Measurements from ENCODE around the gene MAPRE3.

The MAPRE3 gene

GRCh38 chr2:27050996-27051901 lies 80.8 kb downstream of the MAPRE3 start, which contains the start of gene AGBL5:
AGBL5 (plus strand) TSS chr2:27051668; CDS start chr2:27052959, 1,291 bp downstream.
- Histone ChIP-seq H3K36me3 (replicated peaks; ENCODE audit: low read depth, low read length) (peaks cover 16% of the 10 kb centered on the region), H3K4me1 (ENCODE audit: low read length) (peaks cover 14% of the 10 kb centered on the region), H3K27ac (ENCODE audit: low read length) (peak within 1 kb of the TSS; percentile 95), H3K27me3 (ENCODE audit: low read depth, low read length) (no peaks in the 10 kb centered on the region), H4K20me1 (ENCODE audit: insufficient read depth, low read length) (no peaks in the 10 kb centered on the region), H3K9ac (ENCODE audit: low read length) (peak within 1 kb of the TSS; percentile 96), H3K4me2 (ENCODE audit: low read length) (peak within 1 kb of the TSS; percentile 99), H3K79me2 (ENCODE audit: low read length) (no peaks in the 10 kb centered on the region), H2AFZ (ENCODE audit: low read depth, low read length) (peak within 1 kb of the TSS; percentile 77), H3K4me3 (ENCODE audit: low read length) (peak within 1 kb of the TSS; percentile 91), H3K9me3 (ENCODE audit: insufficient read depth, low read length) (no peaks in the 10 kb centered on the region)
- TF ChIP-seq, protein P1, sequence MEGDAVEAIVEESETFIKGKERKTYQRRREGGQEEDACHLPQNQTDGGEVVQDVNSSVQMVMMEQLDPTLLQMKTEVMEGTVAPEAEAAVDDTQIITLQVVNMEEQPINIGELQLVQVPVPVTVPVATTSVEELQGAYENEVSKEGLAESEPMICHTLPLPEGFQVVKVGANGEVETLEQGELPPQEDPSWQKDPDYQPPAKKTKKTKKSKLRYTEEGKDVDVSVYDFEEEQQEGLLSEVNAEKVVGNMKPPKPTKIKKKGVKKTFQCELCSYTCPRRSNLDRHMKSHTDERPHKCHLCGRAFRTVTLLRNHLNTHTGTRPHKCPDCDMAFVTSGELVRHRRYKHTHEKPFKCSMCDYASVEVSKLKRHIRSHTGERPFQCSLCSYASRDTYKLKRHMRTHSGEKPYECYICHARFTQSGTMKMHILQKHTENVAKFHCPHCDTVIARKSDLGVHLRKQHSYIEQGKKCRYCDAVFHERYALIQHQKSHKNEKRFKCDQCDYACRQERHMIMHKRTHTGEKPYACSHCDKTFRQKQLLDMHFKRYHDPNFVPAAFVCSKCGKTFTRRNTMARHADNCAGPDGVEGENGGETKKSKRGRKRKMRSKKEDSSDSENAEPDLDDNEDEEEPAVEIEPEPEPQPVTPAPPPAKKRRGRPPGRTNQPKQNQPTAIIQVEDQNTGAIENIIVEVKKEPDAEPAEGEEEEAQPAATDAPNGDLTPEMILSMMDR (IDR thresholded peaks at IDR 0.05; ENCODE audit: low read depth, low read length) = no peak
- TF ChIP-seq EZH2phosphoT487 (IDR thresholded peaks at IDR 0.05; ENCODE audit: low read depth) = no peak

DNA sequence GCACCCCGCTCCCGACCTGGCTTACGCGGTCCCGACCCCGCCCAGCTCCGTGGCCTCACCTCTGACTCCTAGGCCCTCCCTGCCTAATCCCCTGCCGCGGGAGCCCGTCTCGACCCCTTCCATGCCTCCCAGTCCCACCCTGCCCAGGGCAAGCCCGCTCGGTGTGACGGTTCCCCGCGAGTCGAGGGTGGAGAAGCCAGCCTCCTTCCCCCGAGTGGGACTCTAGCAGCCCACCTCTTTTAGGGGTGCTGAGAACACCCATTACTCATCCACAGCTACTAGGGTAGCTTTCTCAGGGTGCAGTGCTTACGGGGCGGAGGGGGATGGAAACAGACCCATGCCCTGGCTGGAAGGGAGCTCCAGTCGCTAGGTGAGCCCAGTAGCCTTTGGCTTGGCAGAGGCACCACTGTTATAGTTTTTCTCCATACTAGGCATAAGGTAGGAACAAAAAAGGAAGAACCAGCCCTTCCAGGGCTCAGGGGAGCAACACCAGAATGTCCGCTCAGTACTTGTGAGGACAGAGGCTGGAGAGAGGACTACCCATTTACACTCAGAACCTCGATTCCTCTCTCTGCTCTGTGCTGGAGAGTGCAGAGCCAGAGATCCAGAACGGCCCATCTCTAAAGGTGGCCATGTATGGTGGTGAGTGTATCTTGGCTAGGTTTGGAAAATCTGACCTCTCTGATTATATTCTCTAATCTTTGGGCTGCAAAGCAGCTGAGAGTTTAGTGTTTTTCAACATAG lies 81.6 kb downstream of the MAPRE3 start:
- TF ChIP-seq, protein P1 (IDR thresholded peaks at IDR 0.05; ENCODE audit: low read depth, low read length) = no peak
- no peak for TF ChIP-seq EZH2phosphoT487 (IDR thresholded peaks at IDR 0.05; ENCODE audit: low read depth)
- Histone ChIP-seq H3K27ac (ENCODE audit: low read length) (no peak overlapping the region), H3K4me3 (ENCODE audit: low read length) (peak overlapping the region; percentile 91), H3K9ac (ENCODE audit: low read length) (peak overlapping the region; percentile 96), H2AFZ (ENCODE audit: low read depth, low read length) (peak overlapping the region; percentile 50; the same call in 1 of the 2 replicates), H4K20me1 (ENCODE audit: insufficient read depth, low read length) (no peaks in the 10 kb centered on the region), H3K36me3 (replicated peaks; ENCODE audit: low read depth, low read length) (peaks cover 19% of the 10 kb centered on the region), H3K27me3 (ENCODE audit: low read depth, low read length) (no peaks in the 10 kb centered on the region), H3K79me2 (ENCODE audit: low read length) (no peaks in the 10 kb centered on the region), H3K4me2 (ENCODE audit: low read length) (peak overlapping the region; percentile 95), H3K4me1 (ENCODE audit: low read length) (peaks cover 14% of the 10 kb centered on the region), H3K9me3 (ENCODE audit: insufficient read depth, low read length) (no peaks in the 10 kb centered on the region)

DNA sequence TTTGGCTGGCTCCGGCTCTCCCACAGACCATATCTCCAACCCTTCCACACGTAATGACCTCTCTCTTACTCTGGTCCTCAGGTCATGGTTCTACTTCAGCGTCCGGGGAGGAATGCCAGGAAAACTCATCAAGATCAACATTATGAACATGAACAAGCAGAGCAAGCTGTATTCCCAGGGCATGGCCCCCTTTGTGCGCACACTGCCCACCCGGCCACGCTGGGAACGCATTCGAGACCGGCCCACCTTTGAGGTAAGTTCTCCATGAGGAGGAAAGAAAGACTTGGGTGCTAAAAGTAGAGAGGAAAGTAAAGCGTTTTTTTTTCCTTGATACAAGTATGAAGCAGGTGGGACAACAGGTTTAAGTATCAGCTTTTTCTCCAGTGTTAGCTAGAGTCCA lies 82.9 kb downstream of the MAPRE3 start:
- no peak overlapping the region for H3K4me2 ChIP-seq (ENCODE audit: low read length)
- H3K4me3 ChIP-seq (ENCODE audit: low read length) = no peak overlapping the region
- peaks cover 14% of the 10 kb centered on the region for H3K4me1 ChIP-seq (ENCODE audit: low read length)
- H2AFZ ChIP-seq (ENCODE audit: low read depth, low read length) = no peak overlapping the region
- H3K79me2 ChIP-seq (ENCODE audit: low read length) = no peaks in the 10 kb centered on the region
- H3K27ac ChIP-seq (ENCODE audit: low read length) = no peak overlapping the region
- no peaks in the 10 kb centered on the region for H3K9me3 ChIP-seq (ENCODE audit: insufficient read depth, low read length)
- no peaks in the 10 kb centered on the region for H3K27me3 ChIP-seq (ENCODE audit: low read depth, low read length)
- no peak for TF ChIP-seq EZH2phosphoT487 (IDR thresholded peaks at IDR 0.05; ENCODE audit: low read depth)
- TF ChIP-seq, protein P1 (IDR thresholded peaks at IDR 0.05; ENCODE audit: low read depth, low read length) = no peak
- H4K20me1 ChIP-seq (ENCODE audit: insufficient read depth, low read length) = no peaks in the 10 kb centered on the region
- peaks cover 19% of the 10 kb centered on the region for H3K36me3 ChIP-seq (replicated peaks; ENCODE audit: low read depth, low read length)
- no peak overlapping the region for H3K9ac ChIP-seq (ENCODE audit: low read length)

DNA sequence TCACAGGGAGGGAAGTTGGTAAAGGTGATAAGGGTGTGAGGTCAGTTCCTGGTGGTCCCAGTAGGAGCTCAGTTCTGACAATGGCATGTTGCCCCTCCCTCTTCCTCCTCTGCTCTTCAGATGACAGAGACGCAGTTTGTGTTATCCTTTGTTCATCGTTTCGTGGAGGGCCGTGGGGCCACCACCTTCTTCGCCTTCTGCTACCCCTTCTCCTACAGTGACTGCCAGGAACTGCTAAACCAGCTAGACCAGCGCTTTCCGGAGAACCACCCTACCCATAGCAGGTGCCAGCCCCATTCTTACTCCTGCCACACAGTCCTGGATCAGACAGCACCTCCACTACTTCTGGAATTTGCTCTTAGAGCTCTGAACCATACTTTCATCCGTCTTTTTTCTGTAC lies 83.3 kb downstream of the MAPRE3 start:
- H3K36me3 ChIP-seq (replicated peaks; ENCODE audit: low read depth, low read length) = peaks cover 19% of the 10 kb centered on the region
- TF ChIP-seq EZH2phosphoT487 (IDR thresholded peaks at IDR 0.05; ENCODE audit: low read depth) = no peak
- TF ChIP-seq, protein P1 (IDR thresholded peaks at IDR 0.05; ENCODE audit: low read depth, low read length) = no peak

More for the DNA sequence above, 83.3 kb downstream of the MAPRE3 start:
- no peak overlapping the region for H3K4me2 ChIP-seq (ENCODE audit: low read length)
- H3K9ac ChIP-seq (ENCODE audit: low read length) = no peak overlapping the region
- H3K79me2 ChIP-seq (ENCODE audit: low read length) = no peaks in the 10 kb centered on the region
- no peak overlapping the region for H3K4me3 ChIP-seq (ENCODE audit: low read length)
- H3K9me3 ChIP-seq (ENCODE audit: insufficient read depth, low read length) = no peaks in the 10 kb centered on the region
- no peak overlapping the region for H2AFZ ChIP-seq (ENCODE audit: low read depth, low read length)
- no peaks in the 10 kb centered on the region for H3K27me3 ChIP-seq (ENCODE audit: low read depth, low read length)
- H3K27ac ChIP-seq (ENCODE audit: low read length) = no peak overlapping the region
- peaks cover 14% of the 10 kb centered on the region for H3K4me1 ChIP-seq (ENCODE audit: low read length)
- no peaks in the 10 kb centered on the region for H4K20me1 ChIP-seq (ENCODE audit: insufficient read depth, low read length)
